G401.6 (cell line): ENCODE data around the gene SELENOM.
"Not testable (repeated sequence)": the region's sequence is repeated elsewhere in the genome, so short reads cannot be mapped to it uniquely, and the experiment has no call there.

Experiments used
- FAIRE-seq: peaks from 2 replicates; lab custom pipeline; 2012; peaks lifted over from hg19 to GRCh38; lab: Jason Lieb, UNC

Gene SELENOM

GRCh38 chr22:31090217-31091085 is 16.9 kb downstream of the SELENOM start:
- no peak for FAIRE-seq

GRCh38 chr22:31089160-31090100 is 17.9 kb downstream of the SELENOM start:
- FAIRE-seq = no peak

- no peak for FAIRE-seq
These were observed 19.0 kb downstream of the SELENOM start for GRCh38 chr22:31088233-31088986.

GRCh38 chr22:31087744-31088215 is 19.6 kb downstream of the SELENOM start:
- no peak for FAIRE-seq

GRCh38 chr22:31086703-31087330 is 20.6 kb downstream of the SELENOM start:
- FAIRE-seq = no peak

- no peak for FAIRE-seq
These were observed 21.4 kb downstream of the SELENOM start for GRCh38 chr22:31085928-31086327.

- FAIRE-seq = no peak
These were observed 21.9 kb downstream of the SELENOM start for GRCh38 chr22:31085493-31085824.

- no peak for FAIRE-seq
These were observed 22.4 kb downstream of the SELENOM start for GRCh38 chr22:31084811-31085492.

- no peak for FAIRE-seq
These were observed 23.2 kb downstream of the SELENOM start for GRCh38 chr22:31083923-31084810.

- FAIRE-seq = no peak
These were observed 24.0 kb downstream of the SELENOM start for GRCh38 chr22:31083377-31083768.

- FAIRE-seq = no peak
These were observed 24.6 kb downstream of the SELENOM start for GRCh38 chr22:31082606-31083376.

GRCh38 chr22:31081963-31082605 is 25.3 kb downstream of the SELENOM start:
- FAIRE-seq = no peak

GRCh38 chr22:31080848-31081649 is 26.3 kb downstream of the SELENOM start, which contains the start of gene SMTN:
Gene SMTN (plus strand): TSS chr22:31081318. CDS start chr22:31083259, 1,941 bp downstream.
- peak; percentile 71 for FAIRE-seq

- no peak for FAIRE-seq
These were observed 27.1 kb downstream of the SELENOM start for GRCh38 chr22:31080164-31080847.

- no peak for FAIRE-seq
These were observed 28.2 kb downstream of the SELENOM start for GRCh38 chr22:31079095-31079642.

- not testable (repeated sequence) for FAIRE-seq
These were observed 29.0 kb downstream of the SELENOM start for GRCh38 chr22:31078389-31078788.

GRCh38 chr22:31077681-31078080 is 29.7 kb downstream of the SELENOM start:
- no peak for FAIRE-seq
